Skeletal muscle satellite cell (primary cell): ENCODE measurements around the gene CYSLTR1.
"Not testable (repeated sequence)": the region's sequence is repeated elsewhere in the genome, so short reads cannot be mapped to it uniquely, and the experiment has no call there.

Source experiments
- H3K27me3 ChIP-seq: 2 replicates; pipeline ENCODE4 v1.7.0; 2013; ENCODE audit warnings: low read length; ENCODE audit not compliant: control insufficient read depth, insufficient read depth
- H3K36me3 ChIP-seq: 2 replicates; pipeline ENCODE4 v1.7.0; 2013; ENCODE audit warnings: mild to moderate bottlenecking, control low read depth, low read length; ENCODE audit not compliant: insufficient read depth
- H3K4me1 ChIP-seq: 2 replicates; pipeline ENCODE4 v1.7.0; 2013; ENCODE audit warnings: low read length; ENCODE audit not compliant: control insufficient read depth, insufficient read depth
- H3K4me2 ChIP-seq: 2 replicates; pipeline ENCODE4 v1.7.0; 2013; ENCODE audit warnings: mild to moderate bottlenecking, low read length
- H3K4me3 ChIP-seq: 2 replicates; pipeline ENCODE4 v1.7.0; 2013; ENCODE audit warnings: low read length
- H3K9ac ChIP-seq: 2 replicates; pipeline ENCODE4 v1.7.0; 2013; ENCODE audit warnings: mild to moderate bottlenecking, low read depth, low read length, moderate library complexity
- H3K9me3 ChIP-seq: replicated peaks from 2 replicates; pipeline ENCODE4 v1.7.0; 2013; ENCODE audit warnings: mild to moderate bottlenecking, control low read depth, low read length

Gene CYSLTR1

GRCh38 chrX:78321809-78322208 lies 5.6 kb downstream of the CYSLTR1 start:
- no peak overlapping the region for H3K4me3 ChIP-seq
- H3K9me3 ChIP-seq, result no peaks in the 10 kb centered on the region
- H3K27me3 ChIP-seq, result no peaks in the 10 kb centered on the region
- H3K4me2 ChIP-seq, result no peak overlapping the region
- no peaks in the 10 kb centered on the region for H3K4me1 ChIP-seq
- H3K36me3 ChIP-seq, result no peaks in the 10 kb centered on the region
- H3K9ac ChIP-seq, result no peak overlapping the region

- Histone ChIP-seq H3K4me2 (no peak overlapping the region), H3K27me3 (no peaks in the 10 kb centered on the region), H3K9me3 (no peaks in the 10 kb centered on the region), H3K36me3 (no peaks in the 10 kb centered on the region), H3K4me1 (no peaks in the 10 kb centered on the region), H3K4me3 (no peak overlapping the region), H3K9ac (no peak overlapping the region)
Observed at GRCh38 chrX:78316265-78316664, 11.1 kb downstream of the CYSLTR1 start.

- Histone ChIP-seq H3K4me3 (no peak overlapping the region), H3K27me3 (no peaks in the 10 kb centered on the region), H3K9ac (no peak overlapping the region)
Observed at GRCh38 chrX:78315745-78316144, 11.7 kb downstream of the CYSLTR1 start.

GRCh38 chrX:78314561-78314960 lies 12.8 kb downstream of the CYSLTR1 start:
- Histone ChIP-seq H3K27me3 (no peaks in the 10 kb centered on the region), H3K4me1 (no peaks in the 10 kb centered on the region), H3K36me3 (no peaks in the 10 kb centered on the region), H3K9ac (no peak overlapping the region), H3K4me3 (no peak overlapping the region), H3K9me3 (no peaks in the 10 kb centered on the region), H3K4me2 (no peak overlapping the region)

More at GRCh38 chrX:78315745-78316144, 11.7 kb downstream of the CYSLTR1 start:
- Histone ChIP-seq H3K4me1 (no peaks in the 10 kb centered on the region), H3K4me2 (no peak overlapping the region), H3K9me3 (no peaks in the 10 kb centered on the region), H3K36me3 (no peaks in the 10 kb centered on the region)

- Histone ChIP-seq H3K27me3 (no peaks in the 10 kb centered on the region), H3K9me3 (no peaks in the 10 kb centered on the region), H3K4me1 (no peaks in the 10 kb centered on the region), H3K9ac (no peak overlapping the region), H3K4me2 (no peak overlapping the region), H3K4me3 (no peak overlapping the region), H3K36me3 (no peaks in the 10 kb centered on the region)
Observed at GRCh38 chrX:78313526-78313925, 13.9 kb downstream of the CYSLTR1 start.

GRCh38 chrX:78307665-78308064 lies 19.7 kb downstream of the CYSLTR1 start:
- Histone ChIP-seq H3K4me2 (no peak overlapping the region), H3K9me3 (no peaks in the 10 kb centered on the region), H3K4me1 (no peaks in the 10 kb centered on the region), H3K27me3 (no peaks in the 10 kb centered on the region), H3K4me3 (no peak overlapping the region), H3K9ac (no peak overlapping the region), H3K36me3 (no peaks in the 10 kb centered on the region)

GRCh38 chrX:78303086-78303485 lies 24.3 kb downstream of the CYSLTR1 start:
- Histone ChIP-seq H3K4me1 (no peaks in the 10 kb centered on the region), H3K9me3 (no peaks in the 10 kb centered on the region), H3K9ac (no peak overlapping the region), H3K4me2 (no peak overlapping the region), H3K27me3 (no peaks in the 10 kb centered on the region), H3K4me3 (no peak overlapping the region), H3K36me3 (no peaks in the 10 kb centered on the region)

- not testable (repeated sequence) for H3K4me3 ChIP-seq, H3K27me3 ChIP-seq, H3K9ac ChIP-seq, H3K9me3 ChIP-seq, H3K4me1 ChIP-seq, H3K4me2 ChIP-seq, H3K36me3 ChIP-seq
Observed at GRCh38 chrX:78300933-78301332, 26.5 kb downstream of the CYSLTR1 start.

- Histone ChIP-seq H3K9ac (no peak overlapping the region), H3K36me3 (no peaks in the 10 kb centered on the region), H3K27me3 (no peaks in the 10 kb centered on the region), H3K4me3 (no peak overlapping the region), H3K4me1 (no peaks in the 10 kb centered on the region), H3K4me2 (no peak overlapping the region), H3K9me3 (no peaks in the 10 kb centered on the region)
Observed at GRCh38 chrX:78283511-78283910, 43.9 kb downstream of the CYSLTR1 start.

- no peaks in the 10 kb centered on the region for H3K36me3 ChIP-seq
- no peaks in the 10 kb centered on the region for H3K4me1 ChIP-seq
- no peak overlapping the region for H3K9ac ChIP-seq
- H3K4me2 ChIP-seq, result no peak overlapping the region
- no peaks in the 10 kb centered on the region for H3K27me3 ChIP-seq
- no peaks in the 10 kb centered on the region for H3K9me3 ChIP-seq
- H3K4me3 ChIP-seq, result no peak overlapping the region
Observed at GRCh38 chrX:78237127-78237526, 90.3 kb downstream of the CYSLTR1 start.

GRCh38 chrX:78226047-78226446 lies 101.4 kb downstream of the CYSLTR1 start:
- H3K4me2 ChIP-seq, H3K36me3 ChIP-seq, H3K9ac ChIP-seq, H3K4me3 ChIP-seq, H3K27me3 ChIP-seq, H3K4me1 ChIP-seq, H3K9me3 ChIP-seq: not testable (repeated sequence)
